H9 (cell line): ENCODE results near the gene LRP1-AS. TPM values are rescaled to one million over a fixed set of nuclear protein-coding genes. Genes with fewer than 3 reads are reported as not detected.
A peak's percentile ranks its signal among the peaks of the same experiment; 100 is the strongest.

Experiments used
- DNase-seq: peaks from one replicate; pipeline ENCODE4 v3.0.0-alpha.2; 2017
- H2AFZ ChIP-seq: one replicate; pipeline ENCODE4 v1.6.1; 2013; ENCODE audit warnings: mild to moderate bottlenecking, low read length, control low read depth, moderate library complexity
- H2AK5ac ChIP-seq: 2 replicates; pipeline ENCODE4 v1.6.1; 2013; ENCODE audit warnings: low read length, control low read depth, mixed read lengths; ENCODE audit not compliant: insufficient read length
- H2BK120ac ChIP-seq: one replicate; pipeline ENCODE4 v1.6.1; 2013; ENCODE audit warnings: low read depth, mild to moderate bottlenecking, low read length, control low read depth, inconsistent platforms; ENCODE audit not compliant: poor library complexity, severe bottlenecking
- H2BK12ac ChIP-seq: 2 replicates; pipeline ENCODE4 v1.6.1; 2013; ENCODE audit warnings: low read length, control low read depth, mixed read lengths, low read depth; ENCODE audit not compliant: insufficient read length
- H2BK15ac ChIP-seq: 2 replicates; pipeline ENCODE4 v1.6.1; 2013; ENCODE audit warnings: low read depth, low read length, control low read depth
- H2BK20ac ChIP-seq: one replicate; pipeline ENCODE4 v1.6.1; 2013; ENCODE audit warnings: low read depth, mild to moderate bottlenecking, low read length, control low read depth, inconsistent platforms; ENCODE audit not compliant: poor library complexity, severe bottlenecking
- H2BK5ac ChIP-seq: 2 replicates; pipeline ENCODE4 v1.6.1; 2013; ENCODE audit warnings: low read length, control low read depth, mixed read lengths; ENCODE audit not compliant: insufficient read length
- H3K14ac ChIP-seq: 2 replicates; pipeline ENCODE4 v1.6.1; 2013; ENCODE audit warnings: low read length, control low read depth; ENCODE audit not compliant: insufficient read depth
- H3K18ac ChIP-seq: 2 replicates; pipeline ENCODE4 v1.6.1; 2013; ENCODE audit warnings: low read depth, mild to moderate bottlenecking, mixed read lengths, low read length, control low read depth; ENCODE audit not compliant: insufficient read length
- H3K23ac ChIP-seq: 2 replicates; pipeline ENCODE4 v1.6.1; 2013; ENCODE audit warnings: low read length, control low read depth, mixed read lengths, low read depth; ENCODE audit not compliant: insufficient read length
- H3K23me2 ChIP-seq: 2 replicates; pipeline ENCODE4 v1.6.1; 2013; ENCODE audit warnings: low read depth, mild to moderate bottlenecking, mixed read lengths, low read length, control low read depth; ENCODE audit not compliant: insufficient read length, poor library complexity, severe bottlenecking
- H3K27ac ChIP-seq: 2 replicates; pipeline ENCODE4 v1.5.1; 2013; ENCODE audit warnings: low read length, control low read depth, mixed read lengths, low read depth; ENCODE audit not compliant: insufficient read length
- H3K27me3 ChIP-seq: 2 replicates; pipeline ENCODE4 v1.6.1; 2013; ENCODE audit warnings: low read length, control low read depth, inconsistent platforms; ENCODE audit not compliant: insufficient read depth
- H3K4ac ChIP-seq: 2 replicates; pipeline ENCODE4 v1.6.1; 2013; ENCODE audit warnings: low read depth, mild to moderate bottlenecking, control low read depth, inconsistent platforms, low read length, moderate library complexity
- H3K4me1 ChIP-seq: 2 replicates; pipeline ENCODE4 v1.6.1; 2013; ENCODE audit warnings: low read length, control low read depth, inconsistent platforms; ENCODE audit not compliant: insufficient read depth
- H3K4me2 ChIP-seq: 2 replicates; pipeline ENCODE4 v1.6.1; 2013; ENCODE audit warnings: low read length, control low read depth, mixed read lengths; ENCODE audit not compliant: insufficient read length, insufficient read depth
- H3K56ac ChIP-seq: 2 replicates; pipeline ENCODE4 v1.6.1; 2013; ENCODE audit warnings: low read depth, mild to moderate bottlenecking, mixed read lengths, low read length, control low read depth; ENCODE audit not compliant: insufficient read length
- H3K79me1 ChIP-seq: 2 replicates; pipeline ENCODE4 v1.6.1; 2013; ENCODE audit warnings: low read depth, mild to moderate bottlenecking, moderate library complexity, low read length, control low read depth, inconsistent platforms; ENCODE audit not compliant: insufficient read depth, poor library complexity, severe bottlenecking
- H3K79me2 ChIP-seq: 2 replicates; pipeline ENCODE4 v1.6.1; 2013; ENCODE audit warnings: low read length, control low read depth, inconsistent platforms; ENCODE audit not compliant: insufficient read depth
- H3K9ac ChIP-seq: 2 replicates; pipeline ENCODE4 v1.6.1; 2013; ENCODE audit warnings: low read length, control low read depth, mixed read lengths; ENCODE audit not compliant: insufficient read length; ENCODE audit errors: extremely low read depth
- H3K9me3 ChIP-seq: one replicate; pipeline ENCODE4 v1.6.1; 2013; ENCODE audit warnings: low read depth, low read length, inconsistent platforms; ENCODE audit not compliant: control insufficient read depth
- H3T11ph ChIP-seq: one replicate; pipeline ENCODE4 v1.6.1; 2013; ENCODE audit warnings: mild to moderate bottlenecking, low read length, control low read depth, inconsistent platforms
- H4K20me1 ChIP-seq: one replicate; pipeline ENCODE4 v1.6.1; 2013; ENCODE audit not compliant: control insufficient read depth, insufficient read length, insufficient read depth
- H4K5ac ChIP-seq: 2 replicates; pipeline ENCODE4 v1.6.1; 2013; ENCODE audit warnings: low read depth, mild to moderate bottlenecking, mixed read lengths, low read length, control low read depth; ENCODE audit not compliant: insufficient read length
- H4K8ac ChIP-seq: replicated peaks from 2 replicates; pipeline ENCODE4 v1.6.1; 2013; ENCODE audit warnings: low read length, control low read depth, mixed read lengths, low read depth; ENCODE audit not compliant: insufficient read length
- H4K91ac ChIP-seq: 2 replicates; pipeline ENCODE4 v1.6.1; 2013; ENCODE audit warnings: low read depth, mild to moderate bottlenecking, moderate library complexity, mixed read lengths, low read length, control low read depth; ENCODE audit not compliant: insufficient read length
- H3K27ac Mint-ChIP-seq, 3 experiments: 2 replicates in 2 of 3; 3 replicates in 1 of 3; pipeline ENCODE4 v1.8.0; 2020 to 2021; ENCODE audit warnings: mixed read lengths in 3 of 3, mild to moderate bottlenecking in 1 of 3, moderate library complexity in 1 of 3
- H3K27me3 Mint-ChIP-seq: 2 replicates; pipeline ENCODE4 v1.8.0; 2021; ENCODE audit warnings: low read depth, mild to moderate bottlenecking, moderate library complexity, mixed read lengths
- H3K36me3 Mint-ChIP-seq, 3 experiments: 2 replicates in 2 of 3; 3 replicates in 1 of 3; pipeline ENCODE4 v1.8.0; 2020 to 2021; ENCODE audit warnings: low read depth in 3 of 3, mixed read lengths in 3 of 3; ENCODE audit not compliant: insufficient read depth in 1 of 3
- H3K4me1 Mint-ChIP-seq, 2 experiments: 2 replicates each; pipeline ENCODE4 v1.8.0; 2020; ENCODE audit warnings: mixed read lengths in 2 of 2
- H3K4me3 Mint-ChIP-seq, 2 experiments: 2 replicates in 1 of 2; 3 replicates in 1 of 2; pipeline ENCODE4 v1.8.0; 2020 to 2021; ENCODE audit warnings: mild to moderate bottlenecking in 2 of 2, mixed read lengths in 2 of 2, moderate library complexity in 1 of 2
- H3K9me3 Mint-ChIP-seq, 2 experiments: 2 replicates in 1 of 2; 3 replicates in 1 of 2; pipeline ENCODE4 v1.8.0; 2020; ENCODE audit warnings: mild to moderate bottlenecking in 2 of 2, mixed read lengths in 2 of 2, moderate library complexity in 1 of 2
- WGBS: extraction: QIAGEN DNeasy Blood & Tissue Kit; methylation state at CpG from one replicate; pipeline ENCODE4 v1.1.7; 2013; ENCODE audit warnings: missing lambda C conversion rate, low lambda C conversion rate, mixed read lengths; ENCODE audit not compliant: insufficient read length; ENCODE audit errors: extremely low coverage; 5-methylcytosine and 5-hydroxymethylcytosine counted together
- total RNA-seq: library from RNA; stranded (reverse); gene quantifications from 2 replicates; pipeline ENCODE4 v1.2.1, GENCODE V29; 2021
- TF ChIP-seq, protein P1 (sequence below): fragments of 200-600 bp; sonication (generic); conservative IDR thresholded peaks from 3 replicates; pipeline ENCODE4 v1.8.0; 2021; ENCODE audit warnings: antibody characterized with exemption, mild to moderate bottlenecking

Gene LRP1-AS
- total RNA-seq, 1 experiment from 2014 or later: not detected

DNA sequence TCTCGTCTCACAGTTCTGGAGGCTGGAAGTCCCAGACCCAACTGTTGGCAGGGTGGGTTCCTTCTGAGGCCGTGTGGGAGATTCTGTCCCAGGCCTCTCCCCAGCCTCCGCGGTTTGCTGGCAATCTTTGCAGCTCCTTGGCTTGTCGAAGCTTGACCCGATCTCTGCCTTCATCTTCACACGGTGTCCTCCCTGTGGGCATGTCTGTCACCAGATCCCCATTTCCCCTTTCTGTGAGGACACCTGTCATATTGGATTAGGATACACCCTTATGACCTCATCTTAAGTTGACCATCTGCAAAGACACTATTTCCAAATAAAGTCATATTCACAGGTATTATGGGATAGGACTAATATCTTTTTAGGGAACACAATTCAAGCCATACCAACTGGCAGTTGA, 22.6 kb upstream of the LRP1-AS start:
- Histone ChIP-seq H3K23ac (no peak overlapping the region), H2BK5ac (no peak overlapping the region), H4K91ac (no peak overlapping the region), H2BK20ac (no peak overlapping the region), H3K27ac (no peak overlapping the region), H3K4ac (no peak overlapping the region), H2AFZ (no peak overlapping the region), H4K20me1 (no peaks in the 10 kb centered on the region), H4K5ac (no peak overlapping the region), H2BK120ac (no peak overlapping the region), H3K14ac (no peak overlapping the region), H3K23me2 (no peaks in the 10 kb centered on the region), H3K9me3 (no peaks in the 10 kb centered on the region), H2BK15ac (no peak overlapping the region), H3K27me3 (no peaks in the 10 kb centered on the region), H3K4me2 (no peak overlapping the region), H3K9ac (no peak overlapping the region), H2AK5ac (no peak overlapping the region), H3K56ac (no peak overlapping the region), H3K79me1 (no peaks in the 10 kb centered on the region), H3K79me2 (no peaks in the 10 kb centered on the region), H3T11ph (no peak overlapping the region), H4K8ac (no peak overlapping the region), H2BK12ac (no peak overlapping the region), H3K18ac (no peak overlapping the region), H3K4me1 (no peaks in the 10 kb centered on the region)
- TF ChIP-seq, protein P1, sequence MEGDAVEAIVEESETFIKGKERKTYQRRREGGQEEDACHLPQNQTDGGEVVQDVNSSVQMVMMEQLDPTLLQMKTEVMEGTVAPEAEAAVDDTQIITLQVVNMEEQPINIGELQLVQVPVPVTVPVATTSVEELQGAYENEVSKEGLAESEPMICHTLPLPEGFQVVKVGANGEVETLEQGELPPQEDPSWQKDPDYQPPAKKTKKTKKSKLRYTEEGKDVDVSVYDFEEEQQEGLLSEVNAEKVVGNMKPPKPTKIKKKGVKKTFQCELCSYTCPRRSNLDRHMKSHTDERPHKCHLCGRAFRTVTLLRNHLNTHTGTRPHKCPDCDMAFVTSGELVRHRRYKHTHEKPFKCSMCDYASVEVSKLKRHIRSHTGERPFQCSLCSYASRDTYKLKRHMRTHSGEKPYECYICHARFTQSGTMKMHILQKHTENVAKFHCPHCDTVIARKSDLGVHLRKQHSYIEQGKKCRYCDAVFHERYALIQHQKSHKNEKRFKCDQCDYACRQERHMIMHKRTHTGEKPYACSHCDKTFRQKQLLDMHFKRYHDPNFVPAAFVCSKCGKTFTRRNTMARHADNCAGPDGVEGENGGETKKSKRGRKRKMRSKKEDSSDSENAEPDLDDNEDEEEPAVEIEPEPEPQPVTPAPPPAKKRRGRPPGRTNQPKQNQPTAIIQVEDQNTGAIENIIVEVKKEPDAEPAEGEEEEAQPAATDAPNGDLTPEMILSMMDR: no peak
- Mint-ChIP-seq H3K4me3 (no peak overlapping the region; a peak in 1 of 5 replicates), H3K4me1 (peaks cover 0 to 9% of the 10 kb centered on the region in 2 experiments; a peak in 2 of 4 replicates), H3K27me3 (no peaks in the 10 kb centered on the region), H3K36me3 (peaks cover 42 to 90% (median 84%) of the 10 kb centered on the region in 3 experiments; a peak in 6 of 7 replicates), H3K9me3 (no peaks in the 10 kb centered on the region), H3K27ac (peak overlapping the region in 2 of 3 experiments; percentile 16 to 41; a peak in 2 of 7 replicates)
- no CpG with 5 or more reads among the region's 7 CpGs for WGBS
- no peak for DNase-seq
